ENCODE data around the gene ANKRD12.

- TF ChIP-seq CTCF (IDR thresholded peaks at IDR 0.05) (no peak), POLR2A (IDR thresholded peaks at IDR 0.05) (no peak), EP300 (IDR thresholded peaks at IDR 0.05) (no peak)
Measured at GRCh38 chr18:9148203-9148552, 11.6 kb downstream of the ANKRD12 start.
